Liver (tissue), 3 donors: ENCODE data around the gene KCNJ15.

Experiments used
- TAF1 ChIP-seq: conservative IDR thresholded peaks from 2 replicates; pipeline ENCODE4 v1.6.1; 2016; ENCODE audit warnings: antibody characterized with exemption, mild to moderate bottlenecking
- TF ChIP-seq, protein P1 (sequence below): fragments of 150-350 bp; IDR thresholded peaks from 2 replicates; pipeline ENCODE4 v1.5.1; 2017; ENCODE audit warnings: improper control_type of control experiment, low read depth, low read length; ENCODE audit not compliant: missing input control
- TF ChIP-seq, protein P2 (sequence below): IDR thresholded peaks from 2 replicates; pipeline ENCODE4 v1.6.1; 2016; ENCODE audit warnings: antibody characterized with exemption
- TF ChIP-seq, protein P3 (sequence below): IDR thresholded peaks from 2 replicates; pipeline ENCODE4 v1.6.1; 2016; ENCODE audit warnings: antibody characterized with exemption
- TF ChIP-seq, protein P4 (sequence below): IDR thresholded peaks from 2 replicates; pipeline ENCODE4 v1.6.1; 2016; ENCODE audit warnings: antibody characterized with exemption, mild to moderate bottlenecking
- donor health status: healthy.
- donor health status: healthy.

DNA sequence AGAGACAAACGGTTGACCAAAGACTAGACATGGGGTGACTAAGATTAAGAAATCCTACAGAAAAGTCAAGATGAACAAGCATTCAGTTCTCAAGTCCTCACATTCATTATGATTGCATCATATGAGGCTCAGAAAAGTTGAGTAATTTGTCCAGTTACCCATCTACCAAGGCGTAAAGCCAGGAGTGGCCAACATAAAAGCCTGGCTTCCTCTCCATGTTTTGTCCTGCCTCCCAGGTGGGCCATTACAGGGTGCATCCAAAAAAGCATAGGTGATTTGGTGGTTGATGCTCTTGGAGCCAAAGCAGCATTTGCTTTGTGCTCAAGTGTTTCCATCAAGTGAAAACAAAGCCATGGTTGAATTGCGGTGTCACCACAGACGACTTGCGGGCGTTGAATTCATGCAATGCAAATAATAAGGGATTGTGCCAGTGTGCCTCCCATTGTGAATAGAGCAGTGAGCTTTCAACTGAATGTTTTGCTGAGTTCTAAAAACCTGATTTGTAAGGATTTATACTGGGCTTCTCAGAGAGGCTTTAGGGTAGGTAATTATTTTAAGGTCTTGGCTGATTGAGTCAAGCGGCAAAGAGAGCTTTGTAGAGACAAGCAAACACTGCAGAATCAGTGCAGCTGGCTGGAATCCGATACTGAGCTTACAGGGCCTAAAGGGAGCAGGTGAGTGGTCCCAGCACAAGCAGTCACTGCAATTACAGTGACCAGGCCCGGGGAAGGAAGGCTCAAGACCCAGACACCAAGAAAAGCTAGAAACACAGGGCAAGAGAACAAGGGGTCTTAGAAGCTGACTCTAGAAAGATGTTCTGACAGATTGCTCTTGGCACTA lies 54.1 kb downstream of the KCNJ15 start:
- TF ChIP-seq, protein P1, sequence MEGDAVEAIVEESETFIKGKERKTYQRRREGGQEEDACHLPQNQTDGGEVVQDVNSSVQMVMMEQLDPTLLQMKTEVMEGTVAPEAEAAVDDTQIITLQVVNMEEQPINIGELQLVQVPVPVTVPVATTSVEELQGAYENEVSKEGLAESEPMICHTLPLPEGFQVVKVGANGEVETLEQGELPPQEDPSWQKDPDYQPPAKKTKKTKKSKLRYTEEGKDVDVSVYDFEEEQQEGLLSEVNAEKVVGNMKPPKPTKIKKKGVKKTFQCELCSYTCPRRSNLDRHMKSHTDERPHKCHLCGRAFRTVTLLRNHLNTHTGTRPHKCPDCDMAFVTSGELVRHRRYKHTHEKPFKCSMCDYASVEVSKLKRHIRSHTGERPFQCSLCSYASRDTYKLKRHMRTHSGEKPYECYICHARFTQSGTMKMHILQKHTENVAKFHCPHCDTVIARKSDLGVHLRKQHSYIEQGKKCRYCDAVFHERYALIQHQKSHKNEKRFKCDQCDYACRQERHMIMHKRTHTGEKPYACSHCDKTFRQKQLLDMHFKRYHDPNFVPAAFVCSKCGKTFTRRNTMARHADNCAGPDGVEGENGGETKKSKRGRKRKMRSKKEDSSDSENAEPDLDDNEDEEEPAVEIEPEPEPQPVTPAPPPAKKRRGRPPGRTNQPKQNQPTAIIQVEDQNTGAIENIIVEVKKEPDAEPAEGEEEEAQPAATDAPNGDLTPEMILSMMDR, result no peak
- TF ChIP-seq, protein P2, sequence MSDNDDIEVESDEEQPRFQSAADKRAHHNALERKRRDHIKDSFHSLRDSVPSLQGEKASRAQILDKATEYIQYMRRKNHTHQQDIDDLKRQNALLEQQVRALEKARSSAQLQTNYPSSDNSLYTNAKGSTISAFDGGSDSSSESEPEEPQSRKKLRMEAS, result no peak
- TF ChIP-seq, protein P3, sequence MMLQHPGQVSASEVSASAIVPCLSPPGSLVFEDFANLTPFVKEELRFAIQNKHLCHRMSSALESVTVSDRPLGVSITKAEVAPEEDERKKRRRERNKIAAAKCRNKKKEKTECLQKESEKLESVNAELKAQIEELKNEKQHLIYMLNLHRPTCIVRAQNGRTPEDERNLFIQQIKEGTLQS, result no peak
- TF ChIP-seq, protein P4, sequence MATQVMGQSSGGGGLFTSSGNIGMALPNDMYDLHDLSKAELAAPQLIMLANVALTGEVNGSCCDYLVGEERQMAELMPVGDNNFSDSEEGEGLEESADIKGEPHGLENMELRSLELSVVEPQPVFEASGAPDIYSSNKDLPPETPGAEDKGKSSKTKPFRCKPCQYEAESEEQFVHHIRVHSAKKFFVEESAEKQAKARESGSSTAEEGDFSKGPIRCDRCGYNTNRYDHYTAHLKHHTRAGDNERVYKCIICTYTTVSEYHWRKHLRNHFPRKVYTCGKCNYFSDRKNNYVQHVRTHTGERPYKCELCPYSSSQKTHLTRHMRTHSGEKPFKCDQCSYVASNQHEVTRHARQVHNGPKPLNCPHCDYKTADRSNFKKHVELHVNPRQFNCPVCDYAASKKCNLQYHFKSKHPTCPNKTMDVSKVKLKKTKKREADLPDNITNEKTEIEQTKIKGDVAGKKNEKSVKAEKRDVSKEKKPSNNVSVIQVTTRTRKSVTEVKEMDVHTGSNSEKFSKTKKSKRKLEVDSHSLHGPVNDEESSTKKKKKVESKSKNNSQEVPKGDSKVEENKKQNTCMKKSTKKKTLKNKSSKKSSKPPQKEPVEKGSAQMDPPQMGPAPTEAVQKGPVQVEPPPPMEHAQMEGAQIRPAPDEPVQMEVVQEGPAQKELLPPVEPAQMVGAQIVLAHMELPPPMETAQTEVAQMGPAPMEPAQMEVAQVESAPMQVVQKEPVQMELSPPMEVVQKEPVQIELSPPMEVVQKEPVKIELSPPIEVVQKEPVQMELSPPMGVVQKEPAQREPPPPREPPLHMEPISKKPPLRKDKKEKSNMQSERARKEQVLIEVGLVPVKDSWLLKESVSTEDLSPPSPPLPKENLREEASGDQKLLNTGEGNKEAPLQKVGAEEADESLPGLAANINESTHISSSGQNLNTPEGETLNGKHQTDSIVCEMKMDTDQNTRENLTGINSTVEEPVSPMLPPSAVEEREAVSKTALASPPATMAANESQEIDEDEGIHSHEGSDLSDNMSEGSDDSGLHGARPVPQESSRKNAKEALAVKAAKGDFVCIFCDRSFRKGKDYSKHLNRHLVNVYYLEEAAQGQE, result no peak
- TF ChIP-seq TAF1, result no peak
